Lower leg skin (tissue), 3 donors: ENCODE data around the gene PACC1.

ENCODE experiments used
- CTCF ChIP-seq, 3 donors: fragments of 450-650 bp; IDR thresholded peaks; one replicate each; pipeline ENCODE4 v1.5.1; 2016; ENCODE audit warnings: antibody characterized with exemption in 3 of 3, mild to moderate bottlenecking in 3 of 3, moderate library complexity in 2 of 3
- POLR2A ChIP-seq, 2 donors: fragments of 450-650 bp; IDR thresholded peaks; one replicate each; pipeline ENCODE4 v1.6.1; 2016 to 2017; ENCODE audit warnings: antibody characterized with exemption in 2 of 2, mild to moderate bottlenecking in 1 of 2, moderate library complexity in 1 of 2

DNA sequence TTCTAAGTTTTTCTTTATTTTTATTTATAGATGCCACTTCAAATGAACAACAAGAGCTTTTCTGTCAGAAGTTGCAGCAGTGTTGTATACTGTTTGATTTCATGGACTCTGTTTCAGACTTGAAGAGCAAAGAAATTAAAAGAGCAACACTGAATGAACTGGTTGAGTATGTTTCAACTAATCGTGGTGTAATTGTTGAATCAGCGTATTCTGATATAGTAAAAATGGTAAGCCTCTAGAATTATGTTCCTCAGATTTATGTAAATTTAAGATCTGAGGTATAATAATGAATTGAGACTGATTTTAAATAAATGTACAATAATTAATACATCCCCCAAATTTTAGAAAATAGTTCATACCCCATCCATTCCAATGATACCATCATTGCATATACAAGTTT is 85.6 kb downstream of the PACC1 start:
- TF ChIP-seq CTCF (IDR thresholded peaks at IDR 0.05) (no peak), POLR2A (IDR thresholded peaks at IDR 0.05) (no peak)
